ENCODE results near the gene DMWD. TPM values are rescaled to one million over a fixed set of nuclear protein-coding genes. Genes with fewer than 3 reads are reported as not detected.

DMWD gene
- total and polyA plus RNA-seq, 7 donors, result 13.2 to 59.5 (median 26.0) TPM

- H3K27ac ChIP-seq, result no peak overlapping the region
- H3K4me1 ChIP-seq, result peaks cover 0 to 23% (median 18%) of the 10 kb centered on the region in 4 donors
- intact Hi-C loops (cut with DNase I), result loop anchor here (5.0 kb wide), 1 partner anchor 64 kb away; no protein-coding TSS in a partner anchor
- peaks cover 8 to 35% (median 24%) of the 10 kb centered on the region in 3 donors for H3K27me3 ChIP-seq
- H3K9me3 ChIP-seq, result no peaks in the 10 kb centered on the region
- 80 to 86% methylated on average over 19 of the region's 19 CpGs for WGBS, 2 donors
- TF ChIP-seq POLR2A (IDR thresholded peaks at IDR 0.05) (no peak), POLR2AphosphoS5 (IDR thresholded peaks at IDR 0.05) (peak in 1 of 4 donors; percentile 5)
- no peak for DNase-seq
- peaks cover 0 to 34% (median 5%) of the 10 kb centered on the region in 4 donors for H3K36me3 ChIP-seq
- no peak overlapping the region for H3K4me3 ChIP-seq
Measured at GRCh38 chr19:45817725-45818301, 25.2 kb upstream of the DMWD start.

GRCh38 chr19:45817010-45817724, 24.5 kb upstream of the DMWD start:
- Histone ChIP-seq H3K4me1 (peaks cover 0 to 23% (median 18%) of the 10 kb centered on the region in 4 donors), H3K9me3 (no peaks in the 10 kb centered on the region), H3K27ac (peak overlapping the region in 1 of 4 donors; percentile 16), H3K4me3 (no peak overlapping the region), H3K27me3 (peaks cover 8 to 42% (median 24%) of the 10 kb centered on the region in 3 donors), H3K36me3 (peaks cover 0 to 28% (median 0%) of the 10 kb centered on the region in 4 donors)
- DNase-seq, result peak; percentile 96
- intact Hi-C loops (cut with DNase I), result loop anchor here (5.0 kb wide), 1 partner anchor 65 kb away; no protein-coding TSS in a partner anchor
- 14 to 21% methylated on average over 24 of the region's 24 CpGs for WGBS, 2 donors
- TF ChIP-seq CTCF (IDR thresholded peaks at IDR 0.05) (peak; percentile 82 to 92 (median 86)), POLR2A (IDR thresholded peaks at IDR 0.05) (no peak), EP300 (IDR thresholded peaks at IDR 0.05) (no peak), POLR2AphosphoS5 (IDR thresholded peaks at IDR 0.05) (peak in 2 of 4 donors; percentile 13 to 41)

- H3K4me3 ChIP-seq, result peak overlapping the region in 2 of 4 donors; percentile 38 to 45
Measured at GRCh38 chr19:45816236-45817009, 23.8 kb upstream of the DMWD start.

GRCh38 chr19:45815481-45816216, 23.0 kb upstream of the DMWD start:
- Histone ChIP-seq H3K27me3 (peaks cover 8 to 43% (median 24%) of the 10 kb centered on the region in 3 donors), H3K4me1 (peaks cover 0 to 23% (median 18%) of the 10 kb centered on the region in 4 donors), H3K27ac (peak overlapping the region in 1 of 4 donors; percentile 3), H3K36me3 (peaks cover 0 to 16% (median 0%) of the 10 kb centered on the region in 4 donors), H3K9me3 (no peaks in the 10 kb centered on the region), H3K4me3 (peak overlapping the region; percentile 5 to 45 (median 24))
- no peak for DNase-seq
- TF ChIP-seq EP300 (IDR thresholded peaks at IDR 0.05), result no peak
- peak in 1 of 4 donors; percentile 35 for TF ChIP-seq POLR2AphosphoS5 (IDR thresholded peaks at IDR 0.05)
- intact Hi-C loops (cut with DNase I), result loop anchor here (5.0 kb wide), 1 partner anchor 67 kb away; no protein-coding TSS in a partner anchor
- 35 to 72% methylated on average over 44 of the region's 44 CpGs for WGBS, 2 donors

More at GRCh38 chr19:45816236-45817009, 23.8 kb upstream of the DMWD start:
- peaks cover 8 to 43% (median 24%) of the 10 kb centered on the region in 3 donors for H3K27me3 ChIP-seq
- peak overlapping the region in 1 of 4 donors; percentile 16 for H3K27ac ChIP-seq
- intact Hi-C loops (cut with DNase I), result loop anchor here (5.0 kb wide), 1 partner anchor 66 kb away; no protein-coding TSS in a partner anchor
- no peaks in the 10 kb centered on the region for H3K9me3 ChIP-seq
- TF ChIP-seq EP300 (IDR thresholded peaks at IDR 0.05), result no peak
- no peak for TF ChIP-seq POLR2AphosphoS5 (IDR thresholded peaks at IDR 0.05)
- TF ChIP-seq POLR2A (IDR thresholded peaks at IDR 0.05), result no peak
- TF ChIP-seq CTCF (IDR thresholded peaks at IDR 0.05), result no peak
- WGBS, 2 donors, result 79 to 83% methylated on average over 18 of the region's 18 CpGs
- H3K4me1 ChIP-seq, result peaks cover 0 to 23% (median 18%) of the 10 kb centered on the region in 4 donors
- no peak for DNase-seq
- H3K36me3 ChIP-seq, result peaks cover 0 to 23% (median 0%) of the 10 kb centered on the region in 4 donors

Measured in sigmoid colon (tissue), 7 donors.